BJ (cell line): ENCODE results near the gene CHN1. TPM values are rescaled to one million over a fixed set of nuclear protein-coding genes. Genes with fewer than 3 reads are reported as not detected.

Experiments
- CTCF ChIA-PET: fragments of 350-600 bp; formaldehyde crosslinking; extraction: SDS; loops from one replicate; lab custom pipeline; 2021; ENCODE audit warnings: antibody characterized with exemption, inconsistent platforms; lab: Yijun Ruan, JAX
- POLR2A ChIA-PET: fragments of 300-600 bp; sonication (Branson Sonifier 250); formaldehyde crosslinking; extraction: SDS; loops from one replicate; lab custom pipeline; 2021; ENCODE audit warnings: antibody characterized with exemption; lab: Charles Lee
- DNase-seq: peaks from one replicate; pipeline ENCODE4 v3.0.0-alpha.2; 2011; ENCODE audit warnings: low read depth
- H3K27me3 ChIP-seq: 2 replicates; pipeline ENCODE4 v1.6.0; 2011; ENCODE audit warnings: low read length; ENCODE audit not compliant: control insufficient read depth, insufficient read depth
- H3K36me3 ChIP-seq: 2 replicates; pipeline ENCODE4 v1.5.1; 2011; ENCODE audit warnings: low read length; ENCODE audit not compliant: control insufficient read depth, insufficient read depth
- H3K4me3 ChIP-seq: 2 replicates; pipeline ENCODE4 v1.5.1; 2011; ENCODE audit warnings: low read depth, mild to moderate bottlenecking, control low read depth, low read length
- CTCF ChIP-seq: IDR thresholded peaks from 2 replicates; pipeline ENCODE4 v1.5.1; 2011; ENCODE audit warnings: low read depth, mild to moderate bottlenecking, control low read depth, inconsistent platforms, low read length, moderate library complexity; ENCODE audit not compliant: insufficient read depth
- polyA plus RNA-seq: library from polyadenylated mRNA; depleted of rRNA; stranded (reverse); fragments of >200 nt; gene quantifications from 2 replicates; pipeline ENCODE4 v1.2.3, GENCODE V29; 2011; rRNA removed
- small RNA-seq: library from RNA; depleted of rRNA; stranded (forward); fragments of <200 nt; gene quantifications from one replicate; pipeline ENCODE3, GENCODE V24; 2012; ENCODE audit warnings: low replicate concordance, low read depth; ENCODE audit not compliant: insufficient read length

Gene CHN1
- polyA plus RNA-seq, 1 experiment: 93.0 TPM

GRCh38 chr2:174750923-174751441 lies 254.2 kb downstream of the CHN1 start:
- CTCF ChIA-PET: interaction anchor here (1.3 to 4.2 kb wide), 4 partner anchors 11 to 239 kb away, joined by 3 to 40 read pairs (median 30); partner anchors contain the start of gene CHRNA1
- H3K4me3 ChIP-seq: no peak overlapping the region
- no peak for TF ChIP-seq CTCF
- no peak for DNase-seq
- H3K27me3 ChIP-seq: no peaks in the 10 kb centered on the region
- POLR2A ChIA-PET: no interaction called here
- H3K36me3 ChIP-seq: no peaks in the 10 kb centered on the region

GRCh38 chr2:174749793-174750192 lies 255.4 kb downstream of the CHN1 start:
- no peak overlapping the region for H3K4me3 ChIP-seq
- TF ChIP-seq CTCF: no peak
- no peak for DNase-seq
- ChIA-PET CTCF (interaction anchor here (0.8 to 4.4 kb wide), 14 partner anchors 12 to 282 kb away, joined by 3 to 40 read pairs (median 8); partner anchors contain the start of gene CHRNA1), POLR2A (no interaction called here)
- H3K27me3 ChIP-seq: peaks cover 2% of the 10 kb centered on the region; the same call in 1 of the 2 replicates
- H3K36me3 ChIP-seq: no peaks in the 10 kb centered on the region

- Histone ChIP-seq H3K4me3 (no peak overlapping the region), H3K27me3 (peaks cover 3% of the 10 kb centered on the region; the same call in 1 of the 2 replicates), H3K36me3 (no peaks in the 10 kb centered on the region)
- no peak for DNase-seq
- ChIA-PET POLR2A (interaction anchor here (0.6 kb wide), 1 partner anchor 39 kb away, joined by 4 read pairs; no protein-coding TSS in a partner anchor), CTCF (interaction anchor here (0.5 to 4.4 kb wide), 23 partner anchors 11 to 375 kb away, joined by 3 to 40 read pairs (median 4); partner anchors contain the start of genes CHN1 and CHRNA1)
- TF ChIP-seq CTCF: peak; percentile 81
These were observed 256.2 kb downstream of the CHN1 start for GRCh38 chr2:174748948-174749347.

Small RNA genes within 50 kb of the gene (small RNA-seq; reads per million reads assigned to genes)
- gene RNU6-1290P: not detected
- not detected for gene RNU6-763P

Other genes with a start within 250 kb of the CHN1 start
- 0.20 TPM in 1 of 2 replicates, not detected in the other for gene CHRNA1, start 240.9 kb downstream of the CHN1 start, polyA plus RNA-seq
- gene ATF2, start 162.8 kb upstream of the CHN1 start, polyA plus RNA-seq: 60.6 and 70.2 TPM in 2 replicates
- 202 and 322 TPM in 2 replicates for gene ATP5MC3, start 176.3 kb upstream of the CHN1 start, polyA plus RNA-seq